K562 (cell line): ENCODE results near the gene FAM83F. TPM values are rescaled to one million over a fixed set of nuclear protein-coding genes. Genes with fewer than 3 reads are reported as not detected.

ENCODE experiments used
- BCLAF1 ChIP-seq, 2 experiments: fragments of 450-650 bp in 1 of 2; IDR thresholded peaks; 2 replicates each; pipeline ENCODE4 v1.6.1; 2011 to 2017; ENCODE audit warnings: low read depth in 2 of 2, antibody characterized with exemption in 1 of 2, borderline replicate concordance in 1 of 2, low read length in 1 of 2, mild to moderate bottlenecking in 1 of 2, mixed read lengths in 1 of 2; ENCODE audit not compliant: control insufficient read depth in 1 of 2
- BRF1 ChIP-seq: IDR thresholded peaks from 3 replicates; pipeline ENCODE4 v1.6.1; 2011; ENCODE audit warnings: borderline replicate concordance, mild to moderate bottlenecking; ENCODE audit not compliant: insufficient read length; ENCODE audit errors: extremely low read depth
- ILF3 ChIP-seq: fragments of 450-650 bp; IDR thresholded peaks from 2 replicates; pipeline ENCODE4 v1.6.1; 2018; ENCODE audit warnings: antibody characterized with exemption, mild to moderate bottlenecking, moderate library complexity, borderline replicate concordance
- MAZ ChIP-seq, 2 experiments: fragments of 450-650 bp in 1 of 2; sonication (generic) in 1 of 2; formaldehyde crosslinking; IDR thresholded peaks in 1 of 2; conservative IDR thresholded peaks in 1 of 2; 2 replicates each; pipeline versions ENCODE4 v1.4.0 to v1.5.0; 2020; ENCODE audit warnings: mild to moderate bottlenecking in 1 of 2, missing genetic modification reagents in 1 of 2
- NUFIP1 ChIP-seq: fragments of 450-650 bp; IDR thresholded peaks from 2 replicates; pipeline ENCODE4 v1.6.1; 2018; ENCODE audit not compliant: partially characterized antibody
- PRMT5 ChIP-seq: sonication (generic); formaldehyde crosslinking; IDR thresholded peaks from 2 replicates; pipeline ENCODE4 v1.5.0; 2020; ENCODE audit warnings: missing genetic modification reagents
- TAF9B ChIP-seq: fragments of 450-650 bp; IDR thresholded peaks from 2 replicates; pipeline ENCODE4 v1.6.1; 2018; ENCODE audit warnings: mild to moderate bottlenecking; ENCODE audit not compliant: partially characterized antibody
- ZNF263 ChIP-seq: sonication (generic); formaldehyde crosslinking; IDR thresholded peaks from 2 replicates; pipeline ENCODE4 v1.8.0; 2022; ENCODE audit warnings: mild to moderate bottlenecking, missing genetic modification reagents, borderline replicate concordance
- ZNF318 ChIP-seq, 2 experiments: fragments of 450-650 bp; IDR thresholded peaks; 2 replicates each; pipeline ENCODE4 v1.6.1; 2016; ENCODE audit warnings: mild to moderate bottlenecking in 2 of 2, borderline replicate concordance in 1 of 2, low read depth in 1 of 2, moderate library complexity in 1 of 2
- ZNF41 ChIP-seq: fragments of 250-450 bp; sonication (Bioruptor Pico); conservative IDR thresholded peaks from 2 replicates; pipeline ENCODE4 v1.4.0; 2020; ENCODE audit warnings: mild to moderate bottlenecking
- polyA plus RNA-seq, 8 experiments: library from polyadenylated mRNA; depleted of rRNA in 4 of 8; stranded (reverse) in 5 of 8; unstranded in 3 of 8; fragments of >200 nt; fragmentation: Nextera tagmentation in 2 of 8; fragmentation: Illumina TruSeq in 1 of 8; extraction: Ambion mirVana in 2 of 8; extraction: Trizol in 1 of 8; gene quantifications; 2 replicates each; pipeline versions ENCODE4 v1.2.1 to v1.2.3, GENCODE V29; 2011 to 2014; ENCODE audit warnings: inconsistent platforms in 1 of 8, missing spikeins in 1 of 8
- total RNA-seq, 7 experiments: library from RNA; depleted of rRNA in 6 of 7; stranded (reverse); fragments of >200 nt in 6 of 7; fragmentation: Illumina TruSeq in 2 of 7; extraction: Trizol in 2 of 7; gene quantifications; 2 replicates each; pipeline versions ENCODE4 v1.2.1 to v1.2.3, GENCODE V29; 2011 to 2021; ENCODE audit warnings: low replicate concordance in 1 of 7

Gene FAM83F
- total and polyA plus RNA-seq, 9 of the 15 experiments (the other 6 are each of a cell fraction or from before 2014, with no cell fraction given) = under 0.01 to 0.13 (median 0.04) TPM; not detected in 1

- no peak for TF ChIP-seq ZNF263
- TF ChIP-seq BCLAF1 (IDR thresholded peaks at IDR 0.05; ENCODE audit: borderline replicate concordance in 1 of 2, control insufficient read depth in 1 of 2, low read depth in 2 of 2, low read length in 1 of 2) = no peak
- peak; percentile 89 for TF ChIP-seq TAF9B
- TF ChIP-seq ZNF318 (IDR thresholded peaks at IDR 0.05; ENCODE audit: borderline replicate concordance in 1 of 2, low read depth in 1 of 2) = no peak
- no peak for TF ChIP-seq NUFIP1
- no peak for TF ChIP-seq BRF1
- TF ChIP-seq ILF3 = no peak
- no peak for TF ChIP-seq PRMT5 (CRISPR knock-in tag)
- TF ChIP-seq ZNF41 (CRISPR knock-in tag) = no peak
- no peak; a peak in 1 of 4 replicates for TF ChIP-seq MAZ (CRISPR knock-in tag; conservative IDR thresholded peaks at IDR 0.05 in 1 of 2, IDR thresholded peaks at IDR 0.05 in 1 of 2)
Measured at GRCh38 chr22:40044102-40044869, 49.5 kb downstream of the FAM83F start (continued).
